Fibroblast of the aortic adventitia (primary cell): ENCODE data around the gene NAGPA. TPM values are rescaled to one million over a fixed set of nuclear protein-coding genes. Genes with fewer than 3 reads are reported as not detected.
"Not testable (repeated sequence)": the region's sequence is repeated elsewhere in the genome, so short reads cannot be mapped to it uniquely, and the experiment has no call there.

ENCODE experiments used
- DNase-seq: peaks from one replicate; pipeline ENCODE4 v3.0.0-alpha.2; 2010; ENCODE audit warnings: low read depth
- H3K4me3 ChIP-seq: 2 replicates; pipeline ENCODE4 v1.5.1; 2011; ENCODE audit warnings: low read depth, mild to moderate bottlenecking, control low read depth, low read length, moderate library complexity
- CTCF ChIP-seq: IDR thresholded peaks from 2 replicates; pipeline ENCODE4 v1.5.1; 2011; ENCODE audit warnings: mild to moderate bottlenecking, low read length, control low read depth, inconsistent platforms; ENCODE audit not compliant: insufficient read depth
- total RNA-seq: library from RNA; depleted of rRNA; stranded (reverse); fragments of >200 nt; gene quantifications from 2 replicates; pipeline ENCODE4 v1.2.3, GENCODE V29; 2012; ENCODE audit warnings: low replicate concordance

Gene NAGPA
- total RNA-seq, 1 donor, result 16.8 TPM

- TF ChIP-seq CTCF, result no peak
- DNase-seq, result no peak
- no peak overlapping the region for H3K4me3 ChIP-seq
These were observed 11.9 kb upstream of the NAGPA start for GRCh38 chr16:5045499-5046115.

- DNase-seq, H3K4me3 ChIP-seq: not testable (repeated sequence)
These were observed 10.8 kb upstream of the NAGPA start for GRCh38 chr16:5044581-5044980.

- DNase-seq, result no peak
- H3K4me3 ChIP-seq, result no peak overlapping the region
- TF ChIP-seq CTCF, result no peak
These were observed 10.3 kb upstream of the NAGPA start for GRCh38 chr16:5044011-5044540.

- H3K4me3 ChIP-seq, result no peak overlapping the region
- DNase-seq, result no peak
- TF ChIP-seq CTCF, result no peak
These were observed 8.9 kb upstream of the NAGPA start for GRCh38 chr16:5042574-5043171.

GRCh38 chr16:5041600-5042133 is 7.9 kb upstream of the NAGPA start:
- no peak overlapping the region for H3K4me3 ChIP-seq
- TF ChIP-seq CTCF, result no peak
- peak; percentile 42 for DNase-seq

GRCh38 chr16:5040451-5040850 is 6.7 kb upstream of the NAGPA start:
- no peak for TF ChIP-seq CTCF
- DNase-seq, result no peak
- H3K4me3 ChIP-seq, result no peak overlapping the region
